RKO (cell line): ENCODE data around the gene CCL13.

Source experiments
- DNase-seq: peaks from one replicate; pipeline ENCODE4 v3.0.0-alpha.2; 2016; ENCODE audit warnings: low spot score

CCL13 gene

GRCh38 chr17:34384822-34385605 is 28.7 kb downstream of the CCL13 start:
- no peak for DNase-seq

GRCh38 chr17:34386343-34386696 is 30.0 kb downstream of the CCL13 start:
- DNase-seq: no peak

GRCh38 chr17:34386697-34387550 is 30.6 kb downstream of the CCL13 start:
- DNase-seq: no peak

GRCh38 chr17:34387566-34387965 is 31.3 kb downstream of the CCL13 start:
- DNase-seq: no peak

- no peak for DNase-seq
Observed at GRCh38 chr17:34389126-34389750, 33.0 kb downstream of the CCL13 start.

- no peak for DNase-seq
Observed at GRCh38 chr17:34390649-34391048, 34.4 kb downstream of the CCL13 start.

- no peak for DNase-seq
Observed at GRCh38 chr17:34391241-34391640, 35.0 kb downstream of the CCL13 start.

GRCh38 chr17:34393401-34393800 is 37.1 kb downstream of the CCL13 start:
- DNase-seq: no peak

GRCh38 chr17:34397265-34397664 is 41.0 kb downstream of the CCL13 start:
- no peak for DNase-seq

GRCh38 chr17:34398990-34399389 is 42.7 kb downstream of the CCL13 start:
- DNase-seq: no peak

GRCh38 chr17:34399725-34400124 is 43.4 kb downstream of the CCL13 start:
- DNase-seq: no peak

GRCh38 chr17:34400301-34400931 is 44.1 kb downstream of the CCL13 start:
- no peak for DNase-seq

GRCh38 chr17:34401165-34401564 is 44.9 kb downstream of the CCL13 start:
- no peak for DNase-seq

- DNase-seq: no peak
Observed at GRCh38 chr17:34403006-34403405, 46.7 kb downstream of the CCL13 start.

GRCh38 chr17:34406226-34406625 is 49.9 kb downstream of the CCL13 start:
- DNase-seq: no peak
